Stimulated activated CD4-positive, alpha-beta T cell treated with anti-CD3 and anti-CD28 coated beads, Interleukin-4, amount 100 ng/mL, for 1 hour (primary cell): ENCODE measurements around the gene SFTA2.
"Not testable (repeated sequence)": the region's sequence is repeated elsewhere in the genome, so short reads cannot be mapped to it uniquely, and the experiment has no call there.

ENCODE experiments used
- DNase-seq: peaks from one replicate; pipeline ENCODE4 v3.0.0-alpha.2; 2020

The SFTA2 gene

GRCh38 chr6:30942338-30943060 is 10.5 kb upstream of the SFTA2 start:
- DNase-seq, result no peak

- DNase-seq, result no peak
These were observed 8.5 kb upstream of the SFTA2 start, which contains the start of gene MUCL3 for GRCh38 chr6:30940361-30940986. MUCL3 (plus strand) TSS chr6:30940973; CDS start chr6:30941000, 27 bp downstream.

DNA sequence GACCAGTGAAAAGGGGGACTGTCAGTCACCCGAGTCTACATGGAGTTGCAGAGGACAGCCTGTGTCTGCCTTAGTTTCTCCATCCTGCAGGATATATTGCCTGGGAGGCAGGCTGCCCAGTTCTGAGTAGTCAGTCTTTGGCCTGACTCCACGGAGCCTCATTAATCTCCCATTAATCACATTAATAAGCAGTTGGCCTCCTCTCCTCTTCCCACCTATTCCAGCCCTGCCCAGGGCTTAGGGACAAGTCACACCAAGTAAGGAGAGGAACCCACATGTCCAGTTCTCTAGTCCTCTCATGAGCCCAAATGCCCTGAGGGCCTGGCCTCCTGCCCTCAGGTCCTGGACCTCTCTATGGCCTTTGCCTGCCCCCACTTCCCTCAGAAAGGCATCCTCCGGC is 7.5 kb upstream of the SFTA2 start:
- no peak for DNase-seq

- no peak for DNase-seq
These were observed 6.8 kb upstream of the SFTA2 start for GRCh38 chr6:30938730-30939129.

- no peak for DNase-seq
These were observed 5.3 kb upstream of the SFTA2 start for GRCh38 chr6:30937265-30937664.

DNA sequence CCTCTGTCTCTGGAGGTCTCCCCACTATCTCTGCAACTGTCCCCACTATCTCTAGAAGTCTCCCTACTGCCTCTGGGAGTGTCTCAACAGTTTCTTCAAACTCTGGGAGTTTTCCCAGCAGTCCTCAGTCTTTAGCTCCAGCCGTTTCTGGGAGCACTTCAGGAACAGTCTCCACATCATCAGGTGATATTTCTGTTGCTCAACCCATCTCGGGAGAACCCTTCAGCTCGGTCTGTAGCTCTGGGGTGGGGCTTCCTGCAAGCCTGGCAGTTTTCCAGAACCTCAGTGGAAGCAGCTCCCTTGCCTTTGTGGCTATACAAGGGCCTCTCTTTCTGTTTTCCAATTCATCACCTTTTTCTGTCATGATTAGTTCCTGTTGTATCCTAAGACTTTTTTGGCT is 3.0 kb upstream of the SFTA2 start:
- DNase-seq, result no peak

- no peak for DNase-seq
These were observed 845 bp upstream of the SFTA2 start for GRCh38 chr6:30932665-30933365.

DNA sequence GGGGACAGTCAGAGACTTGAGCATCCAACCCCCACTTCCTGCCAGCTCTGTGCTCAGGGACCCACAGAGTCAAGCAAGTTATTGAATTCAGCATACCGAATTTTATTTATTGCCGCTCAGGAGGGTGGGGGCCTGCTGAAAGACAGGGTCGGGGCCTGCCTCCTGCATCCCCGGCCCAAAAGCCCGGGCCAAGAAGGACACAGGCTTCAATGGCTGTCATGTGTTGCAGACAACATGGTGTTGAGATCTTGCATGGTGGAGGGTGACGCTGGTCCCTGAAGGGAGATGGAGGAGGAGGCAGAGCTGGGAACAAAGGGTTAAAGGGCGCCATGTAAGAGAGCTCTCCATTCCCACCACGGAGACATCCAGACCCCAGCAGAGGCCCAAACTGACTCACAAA is 698 bp downstream of the SFTA2 start:
- DNase-seq, result no peak

DNA sequence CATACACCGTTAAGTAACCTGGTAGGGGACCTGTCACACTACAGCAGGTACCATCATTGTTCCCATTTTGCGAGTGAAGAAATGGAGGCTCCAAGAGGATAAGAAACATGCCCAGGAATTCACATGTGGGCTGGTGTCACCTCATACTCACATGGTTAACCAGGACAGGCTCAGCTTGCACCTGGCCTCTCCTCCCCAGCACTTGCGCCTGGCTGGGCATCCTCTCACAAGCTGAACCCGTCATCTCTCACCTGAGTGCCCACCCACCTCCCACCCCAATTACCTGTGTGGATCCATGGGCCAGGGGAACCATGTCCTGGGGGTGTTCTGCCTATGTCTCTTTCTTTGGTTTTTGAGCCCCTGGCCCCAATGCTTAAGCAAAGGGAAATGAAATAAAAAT is 1.5 kb downstream of the SFTA2 start:
- DNase-seq, result no peak

GRCh38 chr6:30928677-30929076 is 3.3 kb downstream of the SFTA2 start:
- no peak for DNase-seq

GRCh38 chr6:30927080-30927479 is 4.9 kb downstream of the SFTA2 start:
- DNase-seq, result not testable (repeated sequence)

- DNase-seq, result no peak
These were observed 5.3 kb downstream of the SFTA2 start for GRCh38 chr6:30926644-30927043.

- DNase-seq, result not testable (repeated sequence)
These were observed 7.8 kb downstream of the SFTA2 start for GRCh38 chr6:30924040-30924627.

- no peak for DNase-seq
These were observed 9.5 kb downstream of the SFTA2 start for GRCh38 chr6:30922447-30922852.

DNA sequence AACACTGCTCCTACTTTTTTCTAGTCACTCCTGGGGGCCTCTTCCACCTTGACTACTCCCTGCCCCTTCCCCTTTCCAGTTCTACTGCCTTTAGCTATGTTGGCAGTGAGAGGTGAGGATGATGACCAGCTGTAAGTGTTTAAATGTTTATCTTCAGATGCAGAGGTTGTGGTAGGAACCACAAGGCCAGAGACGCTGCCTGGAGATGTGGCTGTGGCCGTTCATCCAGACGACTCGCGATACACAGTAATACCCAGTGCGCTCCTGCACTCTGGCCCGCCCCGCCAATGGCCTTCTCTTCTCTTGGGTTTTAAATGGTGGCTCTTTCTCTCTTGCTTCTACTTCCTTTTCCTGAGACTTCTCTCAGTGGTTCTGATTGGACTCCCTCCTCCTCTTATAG is 13.3 kb downstream of the SFTA2 start:
- no peak for DNase-seq

DNA sequence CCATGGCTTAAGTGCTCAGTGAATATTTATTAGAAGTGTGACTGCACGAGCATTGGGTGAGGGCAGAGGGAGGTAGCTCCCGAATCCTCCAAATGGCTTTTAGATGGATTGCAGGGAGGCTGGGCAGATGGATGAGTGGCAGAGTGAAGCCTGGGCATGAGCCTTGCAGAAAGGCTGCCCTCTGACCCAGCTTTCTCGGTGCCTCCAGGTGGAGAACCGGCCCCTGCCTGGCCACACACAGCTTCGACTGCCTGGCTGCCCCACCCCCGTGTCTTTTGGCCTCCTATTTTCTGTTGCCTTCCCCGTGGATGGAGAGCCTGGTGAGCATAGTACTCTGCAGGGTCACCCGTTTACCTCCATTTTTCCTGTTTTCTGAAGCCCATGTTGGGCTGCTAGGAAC is 14.5 kb downstream of the SFTA2 start:
- no peak for DNase-seq

DNA sequence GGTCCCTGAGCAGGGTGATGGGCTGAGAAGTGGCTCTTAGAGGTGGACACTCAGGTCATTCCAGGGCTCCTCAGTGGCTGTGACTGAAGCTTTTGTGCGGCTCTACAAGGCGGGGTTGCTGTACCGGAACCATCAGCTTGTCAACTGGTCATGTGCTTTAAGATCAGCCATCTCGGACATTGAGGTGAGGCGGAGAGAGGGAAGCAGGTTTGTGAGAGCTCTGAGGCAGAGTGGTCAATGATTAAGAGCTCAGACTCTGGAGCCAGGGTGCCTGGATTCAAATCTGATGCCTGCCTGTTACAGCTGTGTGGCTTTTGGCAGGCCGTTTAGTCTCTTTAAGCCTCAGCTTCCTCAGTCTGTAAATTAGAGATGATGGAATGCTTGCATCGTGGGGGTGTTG is 14.9 kb downstream of the SFTA2 start:
- DNase-seq, result no peak

- DNase-seq, result no peak
These were observed 16.4 kb downstream of the SFTA2 start for GRCh38 chr6:30915591-30915946.

GRCh38 chr6:30914854-30915590 is 16.9 kb downstream of the SFTA2 start:
- no peak for DNase-seq

- peak; percentile 83 for DNase-seq
These were observed 17.7 kb downstream of the SFTA2 start, which contains the start of gene VARS2 for GRCh38 chr6:30914076-30914853. VARS2 (plus strand) TSS chr6:30914238; CDS start chr6:30914837, 599 bp downstream.

- no peak for DNase-seq
These were observed 18.3 kb downstream of the SFTA2 start for GRCh38 chr6:30913721-30914075.
